Esophagus squamous epithelium (tissue), 4 donors: ENCODE results near the gene COL4A1.

ENCODE experiments used
- CTCF ChIP-seq, 6 experiments: fragments of 450-650 bp in 4 of 6; fragments of 200-600 bp in 2 of 6; sonication (generic) in 2 of 6; IDR thresholded peaks; one replicate each; pipeline ENCODE4 v1.5.1; 2016 to 2019; ENCODE audit warnings: antibody characterized with exemption in 6 of 6, mild to moderate bottlenecking in 4 of 6, moderate library complexity in 4 of 6
- POLR2A ChIP-seq, 4 donors: fragments of 450-650 bp; IDR thresholded peaks; one replicate each; pipeline ENCODE4 v1.6.1; 2017; ENCODE audit warnings: antibody characterized with exemption in 4 of 4, mild to moderate bottlenecking in 4 of 4, moderate library complexity in 3 of 4

GRCh38 chr13:110105136-110105535, 201.8 kb downstream of the COL4A1 start:
- no peak for TF ChIP-seq CTCF (IDR thresholded peaks at IDR 0.05)
- TF ChIP-seq POLR2A (IDR thresholded peaks at IDR 0.05), result no peak
